OCI-LY7 (cell line): ENCODE results near the gene PTPRT. TPM values are rescaled to one million over a fixed set of nuclear protein-coding genes. Genes with fewer than 3 reads are reported as not detected.

ENCODE experiments used
- BruUV-seq: library from RNA; stranded (reverse); fragments of 400-500 nt; replicated peaks from 2 replicates; lab custom pipeline; 2021; lab: Mats Ljungman, UMichigan
- CTCF ChIA-PET: fragments of 300-600 bp; sonication (Branson Sonifier 250); formaldehyde crosslinking; loops from one replicate; lab custom pipeline; 2022; ENCODE audit warnings: antibody characterized with exemption; ENCODE audit not compliant: unreplicated experiment; lab: Charles Lee
- POLR2A ChIA-PET: fragments of 300-600 bp; sonication (Branson Sonifier 250); formaldehyde crosslinking; loops from one replicate; lab custom pipeline; 2022; ENCODE audit warnings: antibody characterized with exemption; lab: Charles Lee
- DNase-seq: peaks from one replicate; pipeline ENCODE4 v3.0.0-alpha.2; 2015; ENCODE audit warnings: low spot score
- H2AFZ ChIP-seq: fragments of 200-600 bp; sonication (generic), shearing (Covaris generic); 2 replicates; pipeline ENCODE4 v1.6.1; 2014; ENCODE audit warnings: mild to moderate bottlenecking, antibody characterized with exemption, low read length, moderate library complexity
- H3K27ac ChIP-seq: fragments of 200-600 bp; sonication (generic); 2 replicates; pipeline ENCODE4 v1.5.1; 2014; ENCODE audit warnings: mixed run types, low read depth, mild to moderate bottlenecking, moderate library complexity, low read length, inconsistent platforms; ENCODE audit not compliant: poor library complexity, severe bottlenecking
- H3K36me3 ChIP-seq: fragments of 200-600 bp; sonication (generic); 2 replicates; pipeline ENCODE4 v1.6.1; 2014; ENCODE audit warnings: mild to moderate bottlenecking, antibody characterized with exemption, low read length, moderate library complexity, mixed read lengths; ENCODE audit not compliant: insufficient read depth
- H3K4me1 ChIP-seq: fragments of 200-600 bp; sonication (generic); 2 replicates; pipeline ENCODE4 v1.5.1; 2014; ENCODE audit warnings: mild to moderate bottlenecking, low read length; ENCODE audit not compliant: insufficient read depth, poor library complexity, severe bottlenecking
- H3K4me2 ChIP-seq: fragments of 200-600 bp; sonication (generic); 2 replicates; pipeline ENCODE4 v1.6.1; 2014; ENCODE audit warnings: mild to moderate bottlenecking, low read length
- H3K4me3 ChIP-seq: fragments of 200-600 bp; sonication (generic); 2 replicates; pipeline ENCODE4 v1.5.1; 2014; ENCODE audit warnings: mild to moderate bottlenecking, low read depth, low read length; ENCODE audit not compliant: poor library complexity, severe bottlenecking
- H3K79me2 ChIP-seq: fragments of 200-600 bp; sonication (generic); 2 replicates; pipeline ENCODE4 v1.6.1; 2016; ENCODE audit warnings: low read depth, mild to moderate bottlenecking, low read length, moderate library complexity, mixed read lengths; ENCODE audit not compliant: insufficient read depth
- H3K9me2 ChIP-seq: fragments of 200-600 bp; sonication (generic); 2 replicates; pipeline ENCODE4 v1.6.1; 2016; ENCODE audit warnings: mild to moderate bottlenecking, low read length, mixed read lengths; ENCODE audit not compliant: insufficient read depth
- H3K9me3 ChIP-seq: fragments of 200-600 bp; sonication (generic); 2 replicates; pipeline ENCODE4 v1.6.1; 2014; ENCODE audit warnings: mild to moderate bottlenecking, mixed run types, low read length, mixed read lengths
- H4K20me1 ChIP-seq: fragments of 200-600 bp; sonication (generic); 2 replicates; pipeline ENCODE4 v1.6.1; 2014; ENCODE audit warnings: mild to moderate bottlenecking, antibody characterized with exemption, low read length, moderate library complexity, mixed read lengths; ENCODE audit not compliant: insufficient read depth
- EZH2phosphoT487 ChIP-seq: fragments of 200-600 bp; sonication (generic); IDR thresholded peaks from 2 replicates; pipeline ENCODE4 v1.6.1; 2018; ENCODE audit warnings: low read depth, borderline replicate concordance, mild to moderate bottlenecking, mixed run types, antibody characterized with exemption, low read length, moderate library complexity, mixed read lengths
- intact Hi-C: fragments of 100-400 bp; cut with micrococcal nuclease; formaldehyde crosslinking; loops from one replicate; pipeline ENCODE4 v1.10.0; 2022; ENCODE audit not compliant: unreplicated experiment
- total RNA-seq, 2 experiments: library from RNA; depleted of rRNA in 1 of 2; stranded (reverse); fragments of >200 nt in 1 of 2; shearing (Covaris generic) in 1 of 2; gene quantifications; 2 replicates each; pipeline ENCODE4 v1.2.3, GENCODE V29; 2014 to 2022
- TF ChIP-seq, protein P1 (sequence below): fragments of 200-600 bp; sonication (generic); conservative IDR thresholded peaks from 2 replicates; pipeline ENCODE4 v1.5.1; 2014; ENCODE audit warnings: mild to moderate bottlenecking, antibody characterized with exemption, low read length, moderate library complexity, mixed read lengths

Gene PTPRT
- total RNA-seq, 2 experiments from 2014 or later, result not detected

DNA sequence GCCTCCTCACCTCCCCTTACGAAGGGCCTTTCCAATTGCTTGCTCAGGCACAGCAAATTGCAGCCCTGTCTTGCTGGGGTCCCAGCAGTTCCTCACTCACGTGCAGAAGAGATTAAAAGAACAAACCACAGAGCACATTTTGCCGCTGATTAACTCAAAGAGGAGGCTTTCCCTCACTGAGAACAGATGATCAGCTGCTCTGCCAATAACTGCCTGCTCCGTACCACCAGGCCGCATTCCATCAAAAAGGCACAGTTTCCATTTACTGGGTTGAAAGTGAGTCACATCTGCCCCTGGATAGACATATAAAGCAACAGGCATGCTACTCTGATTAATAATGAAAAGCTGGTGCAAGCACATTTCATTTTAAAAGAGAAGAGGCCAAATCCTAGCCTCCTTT is 446.8 kb downstream of the PTPRT start:
- H4K20me1 ChIP-seq, result no peaks in the 10 kb centered on the region
- no peak overlapping the region for H2AFZ ChIP-seq
- ChIA-PET CTCF (no interaction called here), POLR2A (no interaction called here)
- no peak overlapping the region for H3K4me3 ChIP-seq
- no peak overlapping the region for H3K27ac ChIP-seq
- no peaks in the 10 kb centered on the region for H3K4me1 ChIP-seq
- no peak overlapping the region for H3K4me2 ChIP-seq
- no peaks in the 10 kb centered on the region for H3K79me2 ChIP-seq
- TF ChIP-seq EZH2phosphoT487, result no peak
- TF ChIP-seq, protein P1, sequence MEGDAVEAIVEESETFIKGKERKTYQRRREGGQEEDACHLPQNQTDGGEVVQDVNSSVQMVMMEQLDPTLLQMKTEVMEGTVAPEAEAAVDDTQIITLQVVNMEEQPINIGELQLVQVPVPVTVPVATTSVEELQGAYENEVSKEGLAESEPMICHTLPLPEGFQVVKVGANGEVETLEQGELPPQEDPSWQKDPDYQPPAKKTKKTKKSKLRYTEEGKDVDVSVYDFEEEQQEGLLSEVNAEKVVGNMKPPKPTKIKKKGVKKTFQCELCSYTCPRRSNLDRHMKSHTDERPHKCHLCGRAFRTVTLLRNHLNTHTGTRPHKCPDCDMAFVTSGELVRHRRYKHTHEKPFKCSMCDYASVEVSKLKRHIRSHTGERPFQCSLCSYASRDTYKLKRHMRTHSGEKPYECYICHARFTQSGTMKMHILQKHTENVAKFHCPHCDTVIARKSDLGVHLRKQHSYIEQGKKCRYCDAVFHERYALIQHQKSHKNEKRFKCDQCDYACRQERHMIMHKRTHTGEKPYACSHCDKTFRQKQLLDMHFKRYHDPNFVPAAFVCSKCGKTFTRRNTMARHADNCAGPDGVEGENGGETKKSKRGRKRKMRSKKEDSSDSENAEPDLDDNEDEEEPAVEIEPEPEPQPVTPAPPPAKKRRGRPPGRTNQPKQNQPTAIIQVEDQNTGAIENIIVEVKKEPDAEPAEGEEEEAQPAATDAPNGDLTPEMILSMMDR, result no peak
- DNase-seq, result no peak
- intact Hi-C loops, result no loop called here
- no peaks in the 10 kb centered on the region for H3K9me3 ChIP-seq
- H3K36me3 ChIP-seq, result no peaks in the 10 kb centered on the region
- no TSS peak for BruUV-seq
- H3K9me2 ChIP-seq, result no peaks in the 10 kb centered on the region

DNA sequence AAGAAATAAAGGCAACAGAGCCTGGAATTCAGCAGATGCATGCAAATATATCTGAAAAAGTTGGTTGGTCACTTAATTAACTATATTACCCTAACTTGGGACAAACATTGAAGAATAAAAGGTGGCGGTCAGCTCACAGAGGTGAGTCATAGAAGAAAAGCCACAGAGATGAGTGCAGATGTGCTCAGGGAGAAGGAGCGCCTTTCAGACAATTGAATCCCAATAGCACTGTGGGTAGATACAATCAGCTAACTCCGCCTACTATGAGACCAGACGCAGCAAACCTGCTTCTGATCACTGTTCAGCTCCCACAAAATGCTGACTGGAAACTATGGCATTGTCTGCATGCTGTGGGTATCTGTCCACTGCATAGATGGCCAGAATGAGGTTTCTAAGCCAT is 447.8 kb downstream of the PTPRT start:
- ChIA-PET CTCF (no interaction called here), POLR2A (no interaction called here)
- Histone ChIP-seq H3K27ac (no peak overlapping the region), H3K4me1 (no peaks in the 10 kb centered on the region), H3K36me3 (no peaks in the 10 kb centered on the region), H3K9me2 (no peaks in the 10 kb centered on the region), H2AFZ (no peak overlapping the region), H4K20me1 (no peaks in the 10 kb centered on the region), H3K79me2 (no peaks in the 10 kb centered on the region), H3K4me3 (no peak overlapping the region), H3K9me3 (no peaks in the 10 kb centered on the region), H3K4me2 (no peak overlapping the region)
- intact Hi-C loops, result no loop called here
- TF ChIP-seq EZH2phosphoT487, result no peak
- TF ChIP-seq, protein P1, result no peak
- no TSS peak for BruUV-seq
- no peak for DNase-seq

DNA sequence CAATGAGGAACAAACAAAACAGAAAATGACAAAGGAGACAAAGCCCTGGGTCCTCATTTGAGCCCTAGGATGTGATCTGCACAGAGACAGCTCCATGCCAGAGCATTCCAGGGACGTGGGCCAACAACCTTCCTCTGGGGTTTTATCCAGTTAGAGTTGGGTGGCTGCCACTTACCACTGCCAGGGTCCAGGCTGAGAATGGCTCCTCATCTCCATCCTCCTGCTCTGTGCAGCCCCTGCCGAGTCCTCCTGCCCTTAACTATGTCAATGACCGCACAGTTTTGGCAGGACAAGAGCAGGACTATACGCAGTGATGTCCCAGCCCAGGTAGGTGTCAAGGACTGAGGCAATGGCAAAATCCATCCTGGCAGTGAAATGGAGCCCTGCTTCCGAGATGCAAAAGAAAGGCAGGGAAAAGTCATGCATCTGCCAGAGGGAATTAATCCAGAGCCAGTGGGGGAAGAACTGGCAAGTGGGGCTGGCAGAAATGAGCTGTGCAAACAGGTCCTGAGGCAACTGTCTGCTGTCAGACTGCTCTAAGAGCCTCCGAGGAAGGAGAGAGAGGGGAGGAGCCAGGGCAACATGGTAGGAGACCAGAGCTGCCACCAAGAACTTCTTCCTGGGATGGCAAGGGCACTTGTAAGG is 449.4 kb downstream of the PTPRT start:
- Histone ChIP-seq H3K36me3 (no peaks in the 10 kb centered on the region), H3K4me1 (no peaks in the 10 kb centered on the region), H3K9me3 (no peaks in the 10 kb centered on the region), H4K20me1 (no peaks in the 10 kb centered on the region), H2AFZ (no peak overlapping the region), H3K9me2 (no peaks in the 10 kb centered on the region), H3K4me3 (no peak overlapping the region), H3K79me2 (no peaks in the 10 kb centered on the region), H3K4me2 (no peak overlapping the region), H3K27ac (no peak overlapping the region)
- ChIA-PET CTCF (no interaction called here), POLR2A (no interaction called here)
- no TSS peak for BruUV-seq
- DNase-seq, result no peak
- no peak for TF ChIP-seq EZH2phosphoT487
- TF ChIP-seq, protein P1, result no peak
- intact Hi-C loops, result no loop called here
